Activated CD8-positive, alpha-beta memory T cell treated with anti-CD3 and anti-CD28 coated beads, Interleukin-2, amount 50 U/mL, for 4 hours (primary cell): ENCODE data around the gene TAF4.
"Not testable (repeated sequence)": the region's sequence is repeated elsewhere in the genome, so short reads cannot be mapped to it uniquely, and the experiment has no call there.

ENCODE experiments used
- DNase-seq: peaks from one replicate; pipeline ENCODE4 v3.0.0-alpha.2; 2020

The TAF4 gene

DNA sequence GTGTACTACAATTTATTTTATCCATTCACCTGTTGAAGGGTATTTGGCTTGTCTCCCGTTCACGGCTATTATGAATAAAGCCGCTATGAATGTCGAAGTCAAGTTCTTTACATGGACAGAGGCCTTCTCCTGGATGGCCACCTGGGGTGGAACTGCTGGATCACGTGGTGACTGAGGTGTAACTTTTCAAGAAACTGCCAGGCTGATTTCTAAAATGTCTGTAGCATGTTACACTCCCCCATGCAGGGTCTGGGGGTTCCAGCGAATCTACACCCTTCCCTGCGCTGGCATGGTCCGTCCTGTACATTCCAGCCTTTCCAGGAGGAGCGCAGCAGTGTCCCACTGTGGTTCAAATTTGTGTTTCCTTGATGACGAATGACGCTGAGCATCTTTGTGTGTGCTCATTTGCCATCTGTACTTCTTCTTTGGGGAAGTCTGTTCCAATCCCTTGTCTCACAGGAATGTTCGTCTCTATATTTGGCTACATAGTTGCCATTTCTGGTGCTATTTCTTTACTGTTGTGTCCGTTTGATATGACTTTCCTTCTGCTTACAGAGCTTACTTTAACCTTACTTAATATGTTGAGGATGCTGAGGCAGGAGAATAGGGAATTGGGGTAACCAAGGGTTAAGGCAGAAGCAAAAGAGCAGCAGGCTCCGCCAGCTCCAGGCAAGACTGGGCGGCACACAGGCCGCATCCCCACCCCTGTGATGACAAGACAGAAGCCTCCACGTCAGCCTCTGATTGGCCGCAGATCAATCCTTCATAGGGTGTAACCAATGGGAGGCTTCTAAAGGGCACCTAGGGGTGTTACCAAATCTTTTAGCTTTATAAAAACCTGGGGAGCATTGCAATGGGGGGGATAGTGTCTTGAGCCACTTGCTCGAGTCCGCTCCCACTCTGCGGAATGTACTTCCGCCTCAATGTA is 106.6 kb downstream of the TAF4 start:
- no peak for DNase-seq

DNA sequence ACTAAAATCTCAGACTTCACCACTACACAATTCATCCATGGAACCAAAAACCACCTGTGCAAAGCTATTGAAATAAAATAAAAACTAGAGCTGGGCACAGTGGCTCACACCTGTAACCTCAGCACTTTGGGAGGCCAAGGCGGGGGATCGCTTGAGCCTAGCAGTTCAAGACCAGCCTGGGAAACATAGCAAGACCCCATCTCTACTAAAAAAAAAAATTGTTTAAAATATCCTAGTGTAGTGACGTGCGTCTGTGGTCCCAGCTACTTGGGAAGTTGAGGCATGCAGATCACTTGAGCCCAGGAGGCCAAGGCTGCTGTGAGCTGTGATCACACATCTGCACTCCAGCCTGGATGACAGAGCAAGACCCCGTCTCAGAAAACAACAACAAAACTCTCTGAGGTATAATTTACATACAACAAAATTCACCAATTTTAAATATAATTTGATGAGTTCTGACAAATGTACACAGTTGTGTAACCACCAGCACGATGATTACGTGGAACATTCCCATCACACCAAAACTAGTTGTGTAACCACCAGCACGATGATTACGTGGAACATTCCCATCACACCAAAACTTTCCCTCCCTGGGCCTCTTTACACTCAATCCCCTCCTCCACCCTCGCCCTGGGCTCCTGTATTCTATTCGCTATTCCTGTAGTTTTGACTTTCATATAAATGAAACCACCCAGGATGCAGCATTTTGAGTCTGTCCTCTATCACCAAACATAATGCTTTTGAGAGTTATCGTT is 107.5 kb downstream of the TAF4 start:
- DNase-seq, result no peak

DNA sequence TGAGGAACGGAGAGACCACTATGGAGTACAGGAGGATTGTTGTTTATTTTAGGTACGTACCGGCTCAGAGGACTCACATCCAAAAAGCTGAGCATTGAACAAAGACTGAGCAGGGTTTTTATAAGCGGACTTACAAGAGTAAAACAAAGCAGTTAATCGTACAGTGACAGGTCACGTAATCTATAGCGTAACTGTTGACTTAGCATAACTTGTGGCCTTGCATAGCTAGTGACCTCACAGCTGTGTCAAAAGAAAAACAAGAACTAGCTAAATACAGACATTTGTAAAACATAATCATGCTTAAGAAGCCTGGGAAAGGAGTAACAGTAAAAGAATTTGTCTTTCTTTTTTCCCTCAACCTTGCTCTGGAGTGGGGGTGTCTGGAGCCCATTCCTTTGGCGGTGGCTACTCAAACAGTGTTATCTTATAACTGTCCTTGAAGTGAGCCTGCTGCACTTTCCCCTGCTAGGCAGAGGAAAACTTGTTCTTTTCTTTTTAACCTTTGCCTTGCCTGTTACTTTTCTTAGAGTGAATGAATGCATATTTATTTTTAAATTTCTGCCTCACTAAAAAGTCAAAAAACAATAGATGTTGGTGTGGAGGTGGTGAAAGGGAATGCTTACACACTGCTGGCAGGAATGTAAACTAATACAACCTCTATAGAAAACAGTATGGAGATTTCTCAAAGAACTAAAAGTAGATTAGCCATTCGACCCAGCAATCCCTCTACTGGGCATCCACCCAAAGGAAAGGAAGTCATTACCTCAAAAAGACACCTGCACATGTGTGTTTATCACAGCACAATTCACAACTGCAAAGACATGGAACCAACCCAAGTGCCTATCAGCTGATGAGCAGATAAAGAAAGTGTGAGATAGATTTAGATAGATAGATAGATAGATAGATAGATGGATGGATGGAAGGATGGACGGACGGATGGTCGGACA is 109.0 kb downstream of the TAF4 start:
- no peak for DNase-seq

DNA sequence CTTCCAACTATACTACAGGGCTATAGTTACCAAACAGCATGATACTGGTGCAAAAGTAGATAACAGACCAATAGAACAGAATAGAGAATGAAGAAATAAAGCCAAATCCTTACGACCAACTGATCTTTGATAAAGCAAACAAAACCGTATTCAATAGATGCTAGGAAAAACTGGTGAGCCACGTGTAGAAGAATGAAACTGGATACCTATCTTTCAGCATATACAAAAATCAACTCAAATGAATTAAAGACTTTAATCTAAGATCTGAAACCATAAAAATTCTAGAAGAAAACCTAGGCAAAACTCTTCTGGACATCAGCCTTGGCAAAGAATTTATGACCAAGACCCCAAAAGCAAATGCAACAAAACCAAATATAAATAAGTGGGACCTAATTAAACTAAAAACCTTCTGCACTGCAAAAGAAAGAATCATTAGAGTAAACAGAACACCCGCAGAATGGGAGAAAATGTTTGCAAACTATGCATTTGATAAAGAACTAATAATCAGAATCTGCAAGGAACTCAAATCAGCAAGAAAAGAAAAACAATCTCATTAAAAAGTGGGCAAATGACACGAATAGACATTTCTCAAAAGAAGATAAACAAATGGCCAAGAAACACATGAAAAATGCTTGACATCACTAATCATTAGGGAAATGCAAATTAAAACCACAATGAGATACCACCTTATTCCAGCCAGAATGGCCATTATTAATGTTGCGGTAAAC is 109.8 kb downstream of the TAF4 start:
- no peak for DNase-seq

DNA sequence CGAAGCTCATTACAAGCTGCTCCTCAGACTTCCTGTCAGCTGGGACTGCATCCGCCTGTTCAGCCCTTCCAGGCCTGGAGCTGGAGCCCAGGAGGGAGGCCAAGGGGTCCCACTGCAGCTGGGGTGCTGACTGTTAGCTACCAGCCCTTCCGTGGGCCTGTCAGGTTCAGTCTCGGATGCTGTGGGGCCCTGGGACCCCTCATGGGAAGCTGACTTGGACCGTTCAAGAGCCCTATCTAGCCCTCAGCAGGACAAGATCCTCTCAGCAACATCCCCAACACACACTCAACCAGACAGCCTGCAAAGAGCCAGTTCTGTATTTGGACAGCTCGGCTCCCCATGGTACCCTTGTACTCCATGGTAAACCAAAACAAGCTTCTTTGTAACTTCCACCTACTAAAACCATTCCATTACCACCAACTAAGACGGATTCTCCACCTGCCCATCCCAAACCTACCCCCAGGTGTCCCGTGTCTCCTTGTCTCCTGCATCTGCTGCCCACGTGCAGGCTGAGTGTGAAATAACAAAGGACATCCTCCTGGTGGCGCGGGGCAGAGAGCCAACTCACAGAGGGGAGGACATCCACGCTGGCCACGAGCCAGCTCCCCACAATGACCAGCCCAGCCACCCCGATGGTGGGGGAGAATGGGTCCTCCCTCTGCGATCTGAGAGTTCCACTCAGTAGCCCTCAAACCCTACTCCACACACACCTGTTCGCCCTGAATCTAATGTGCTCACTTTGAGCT is 111.2 kb downstream of the TAF4 start:
- no peak for DNase-seq

DNA sequence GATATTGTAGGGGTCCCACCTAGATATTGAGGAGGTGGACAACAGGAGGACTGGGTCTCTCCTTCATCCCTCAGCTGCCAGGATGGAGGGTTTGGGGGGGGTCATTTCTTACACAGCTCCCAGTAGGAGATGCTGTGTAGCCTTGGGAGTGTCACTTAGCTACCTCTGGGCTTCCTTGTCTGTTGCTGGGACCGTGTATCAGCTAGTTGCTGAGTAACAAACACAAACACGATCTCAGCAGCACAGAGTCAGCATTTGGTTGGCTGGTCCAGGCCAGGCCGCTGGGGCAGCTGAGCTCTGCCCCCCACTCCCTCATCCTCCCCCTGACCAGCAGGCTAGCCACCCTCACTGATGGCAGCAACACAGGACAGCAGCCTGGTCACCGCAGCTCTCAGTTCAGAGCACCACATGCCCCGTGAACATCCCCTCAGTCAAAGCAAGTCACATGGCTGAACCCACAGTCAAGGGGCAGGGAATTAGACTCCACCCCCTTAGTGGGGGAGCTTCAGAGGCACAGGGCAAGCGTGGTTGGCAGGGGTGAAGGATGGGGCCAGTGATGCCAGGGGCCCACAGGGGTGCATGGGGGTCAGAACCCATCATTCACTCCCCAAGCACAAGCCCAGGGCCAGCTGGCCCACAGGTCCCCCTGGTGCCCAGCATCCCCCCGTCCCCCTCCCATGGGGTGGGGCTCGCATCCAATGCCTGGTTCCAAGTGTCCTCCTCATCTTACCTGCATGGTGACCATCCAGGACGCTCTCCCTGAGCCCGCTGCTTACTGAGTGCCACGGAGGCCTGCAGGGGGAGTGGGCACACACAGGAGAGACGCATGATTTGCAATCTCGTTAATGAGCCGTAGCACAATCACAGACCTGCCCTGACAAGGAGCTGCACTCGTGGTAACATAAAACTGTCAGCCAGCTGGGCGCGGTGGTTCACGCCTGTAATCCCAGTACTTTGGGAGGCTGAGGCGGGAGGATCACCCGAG is 112.4 kb downstream of the TAF4 start:
- no peak for DNase-seq

DNA sequence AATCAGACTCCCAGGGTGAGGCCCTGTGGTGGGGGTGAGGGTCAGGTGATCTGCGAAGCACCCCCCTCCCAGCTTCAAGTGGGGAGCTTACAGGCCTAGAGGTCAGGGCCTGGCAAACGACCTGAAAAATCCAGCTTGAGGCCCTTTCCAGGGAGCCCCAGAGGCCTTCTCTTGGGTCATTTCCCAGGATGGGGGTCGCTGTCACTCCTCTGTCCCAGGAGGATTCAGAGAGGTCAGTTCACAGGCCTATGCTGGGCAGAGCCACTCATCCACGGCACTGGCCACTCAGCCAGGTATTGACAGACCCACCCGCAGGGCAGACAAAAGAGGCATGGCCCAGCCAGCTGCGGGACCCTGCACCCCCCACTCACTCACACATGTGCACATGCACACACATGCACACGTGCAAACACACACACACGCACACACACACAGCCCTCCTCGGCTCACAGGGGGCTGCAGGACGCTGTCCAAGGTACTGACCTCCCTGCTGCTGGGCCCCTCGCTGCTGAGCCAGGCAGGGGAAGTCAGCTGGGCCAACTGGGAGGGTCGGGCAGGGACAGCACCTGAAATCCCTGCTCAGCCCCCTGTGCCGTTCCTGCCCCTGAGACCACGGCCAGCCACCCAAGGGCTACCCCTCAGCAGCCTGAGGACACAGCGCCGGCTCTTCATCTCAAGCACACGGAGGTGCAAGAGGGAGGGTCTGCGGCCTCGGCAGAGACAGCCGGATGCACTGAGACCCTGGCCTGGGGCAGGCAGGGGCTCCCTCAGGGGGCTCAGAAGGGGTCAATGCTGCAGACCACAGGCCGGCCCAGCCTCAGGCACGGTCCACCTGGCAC is 113.8 kb downstream of the TAF4 start:
- no peak for DNase-seq

DNA sequence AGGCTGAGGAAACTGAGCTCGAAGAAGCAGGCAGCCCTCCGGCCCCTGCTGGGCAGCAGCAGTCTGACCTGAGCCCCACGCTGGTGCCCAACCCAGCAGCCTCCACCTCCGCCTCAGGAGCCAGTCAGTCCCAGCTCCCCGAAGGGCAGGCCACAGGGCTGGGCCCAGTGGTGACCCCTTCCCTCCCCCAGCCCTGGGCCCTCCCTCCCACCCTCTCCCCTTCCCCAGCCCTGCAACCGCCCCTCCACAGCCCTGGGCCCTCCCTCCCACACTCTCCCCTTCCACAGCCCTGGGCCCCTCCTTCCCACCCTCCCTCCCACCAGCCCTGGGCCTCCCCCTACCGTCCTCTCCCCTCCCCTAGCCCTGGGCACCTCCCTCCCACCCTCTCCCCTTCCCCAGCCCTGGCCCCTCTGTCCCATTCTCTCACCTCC is 115.0 kb downstream of the TAF4 start:
- no peak for DNase-seq

DNA sequence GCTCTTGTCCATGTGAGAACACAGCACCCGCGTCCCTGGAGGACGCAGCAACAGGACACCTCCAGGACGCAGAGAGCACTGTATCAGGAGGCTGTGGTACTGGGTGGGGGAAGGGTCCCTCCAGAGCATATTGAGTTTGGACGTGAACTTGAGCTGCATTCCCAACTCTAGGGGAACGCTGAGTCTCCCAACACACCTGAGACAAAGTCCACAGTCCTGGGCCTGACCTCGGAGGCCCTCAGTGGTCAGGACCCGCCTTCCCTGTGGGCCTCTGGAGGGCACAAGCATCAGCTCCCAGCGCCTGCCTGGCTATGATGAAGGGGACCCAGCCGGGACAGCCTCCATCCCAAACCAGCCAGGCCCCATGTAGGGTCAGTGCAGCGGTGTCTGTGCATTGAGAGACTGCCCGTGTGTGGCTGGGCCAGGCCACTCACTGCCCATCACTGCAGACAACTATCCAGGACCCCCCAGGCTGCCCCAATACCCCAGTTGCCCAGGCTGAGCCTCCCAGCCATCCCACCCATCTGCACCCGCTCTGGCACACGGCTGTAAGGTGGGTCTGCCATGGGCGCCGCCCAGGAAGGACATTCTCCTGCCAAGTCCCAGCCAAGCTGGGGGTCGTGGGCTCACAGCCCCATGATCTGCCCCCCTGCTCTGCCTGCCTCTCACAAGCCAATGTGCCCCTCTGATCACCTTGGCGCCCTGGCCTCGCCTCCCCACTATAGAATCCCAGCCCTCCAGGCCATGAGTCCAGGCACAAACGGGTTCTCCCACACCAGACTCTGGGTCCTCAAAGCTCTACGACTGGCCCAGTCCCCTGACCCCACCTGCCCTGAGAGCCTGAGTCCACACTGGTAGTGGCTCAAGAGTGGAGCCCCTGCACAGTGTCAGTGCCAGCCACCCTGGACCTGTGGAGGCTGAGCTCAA is 115.7 kb downstream of the TAF4 start:
- no peak for DNase-seq

DNA sequence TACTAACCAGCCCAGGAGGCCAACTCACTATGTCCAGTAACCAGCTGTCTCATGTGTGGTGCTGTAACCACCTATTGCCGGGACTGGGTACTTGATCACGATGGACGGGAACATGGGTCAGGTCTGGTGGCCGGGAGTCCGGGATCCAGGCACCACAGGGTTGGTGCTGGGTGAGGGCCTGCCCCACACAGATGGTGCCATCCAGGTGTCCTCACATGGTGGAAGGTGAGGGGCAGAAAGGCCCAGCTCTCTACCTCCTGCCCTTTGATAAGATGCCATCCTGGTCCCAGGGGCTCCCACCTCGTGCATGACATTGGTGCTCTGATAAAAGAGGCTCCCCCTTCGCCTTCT is 116.3 kb downstream of the TAF4 start:
- no peak for DNase-seq

DNA sequence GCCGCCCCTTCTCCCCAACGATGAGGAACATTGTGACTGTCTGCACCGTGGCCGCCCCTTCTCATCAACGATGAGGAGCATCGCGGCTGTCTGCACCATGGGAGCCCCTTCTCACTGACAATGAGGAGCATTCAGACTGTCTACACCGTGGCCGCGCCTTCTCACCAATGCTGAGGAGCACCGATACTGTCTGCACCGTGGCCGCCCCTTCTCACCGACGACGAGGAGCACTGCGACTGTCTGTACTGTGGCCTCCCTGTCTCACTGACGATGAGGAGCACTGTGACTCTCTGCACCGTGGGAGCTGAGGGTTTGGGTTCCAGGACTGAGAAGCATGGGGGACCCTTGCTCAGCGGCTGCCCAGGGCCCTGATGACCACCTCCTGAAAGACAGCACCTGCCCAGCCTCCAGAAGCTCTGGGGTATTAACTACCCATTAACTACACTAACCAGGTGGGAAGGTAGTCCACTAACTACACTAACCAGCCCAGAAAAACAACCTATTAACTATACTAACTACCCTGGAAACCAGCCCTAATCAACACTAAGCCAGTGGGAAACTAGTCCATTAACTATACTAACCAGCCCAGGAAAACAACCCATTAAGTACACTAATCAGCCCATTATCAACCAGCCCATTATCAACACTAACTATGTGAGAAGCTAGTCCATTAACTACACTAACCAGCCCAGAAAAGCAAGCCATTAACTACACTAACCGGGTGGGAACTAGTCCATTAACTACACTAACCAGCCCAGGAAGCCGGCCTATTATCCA is 116.9 kb downstream of the TAF4 start:
- no peak for DNase-seq

DNA sequence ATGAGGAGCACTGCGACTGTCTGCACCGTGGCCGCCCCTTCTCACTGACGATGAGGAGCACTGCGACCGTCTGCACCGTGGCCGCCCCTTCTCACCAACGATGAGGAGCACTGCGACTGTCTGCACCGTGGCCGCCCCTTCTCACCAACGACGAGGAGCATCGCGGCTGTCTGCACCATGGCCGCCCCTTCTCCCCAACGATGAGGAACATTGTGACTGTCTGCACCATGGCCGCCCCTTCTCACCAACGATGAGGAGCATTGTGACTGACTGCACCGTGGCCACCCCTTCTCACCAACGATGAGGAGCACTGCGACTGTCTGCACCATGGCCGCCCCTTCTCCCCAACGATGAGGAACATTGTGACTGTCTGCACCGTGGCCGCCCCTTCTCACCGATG is 117.6 kb downstream of the TAF4 start:
- not testable (repeated sequence) for DNase-seq

DNA sequence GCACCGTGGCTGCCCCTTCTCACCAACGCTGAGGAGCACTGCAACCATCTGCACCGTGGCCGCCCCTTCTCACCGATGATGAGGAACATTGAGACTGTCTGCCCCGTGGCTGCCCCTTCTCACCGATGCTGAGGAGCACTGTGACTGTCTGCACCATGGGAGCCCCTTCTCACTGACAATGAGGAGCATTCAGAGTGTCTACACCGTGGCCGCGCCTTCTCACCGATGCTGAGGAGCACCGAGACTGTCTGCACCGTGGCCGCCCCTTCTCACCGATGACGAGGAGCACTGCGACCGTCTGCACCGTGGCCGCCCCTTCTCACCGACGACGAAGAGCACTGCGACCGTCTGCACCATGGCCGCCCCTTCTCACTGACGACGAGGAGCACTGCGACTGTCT is 120.2 kb downstream of the TAF4 start:
- DNase-seq, result not testable (repeated sequence)

DNA sequence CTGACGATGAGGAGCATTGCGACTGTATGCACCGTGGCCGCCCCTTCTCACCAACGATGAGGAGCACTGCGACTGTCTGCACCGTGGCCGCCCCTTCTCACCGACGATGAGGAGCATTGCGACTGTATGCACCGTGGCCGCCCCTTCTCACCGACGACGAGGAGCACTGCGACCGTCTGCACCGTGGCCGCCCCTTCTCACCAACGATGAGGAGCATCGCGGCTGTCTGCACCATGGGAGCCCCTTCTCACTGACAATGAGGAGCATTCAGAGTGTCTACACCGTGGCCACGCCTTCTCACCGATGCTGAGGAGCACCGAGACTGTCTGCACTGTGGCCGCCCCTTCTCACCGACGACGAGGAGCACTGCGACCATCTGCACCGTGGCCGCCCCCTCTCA is 120.7 kb downstream of the TAF4 start:
- DNase-seq, result not testable (repeated sequence)

DNA sequence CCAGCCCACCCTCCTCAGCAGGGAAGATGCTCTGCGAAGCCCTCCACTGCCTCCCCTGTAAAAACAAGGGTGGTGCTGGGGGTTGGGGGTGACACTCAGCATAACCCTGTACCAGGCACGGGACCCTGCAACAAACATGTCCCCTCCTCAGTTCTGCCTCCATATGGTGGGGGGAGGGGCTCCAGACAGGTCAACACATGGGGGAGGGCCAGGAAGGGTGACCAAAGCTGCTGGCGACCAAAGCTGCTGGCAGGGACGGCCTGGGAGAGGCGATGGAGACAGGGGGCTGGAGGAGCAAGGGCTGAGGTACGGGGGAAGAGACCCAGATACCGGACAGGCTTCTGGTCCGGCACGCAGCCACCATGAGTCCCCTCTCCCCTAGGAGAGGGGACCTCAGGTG is 123.2 kb downstream of the TAF4 start:
- no peak for DNase-seq

DNA sequence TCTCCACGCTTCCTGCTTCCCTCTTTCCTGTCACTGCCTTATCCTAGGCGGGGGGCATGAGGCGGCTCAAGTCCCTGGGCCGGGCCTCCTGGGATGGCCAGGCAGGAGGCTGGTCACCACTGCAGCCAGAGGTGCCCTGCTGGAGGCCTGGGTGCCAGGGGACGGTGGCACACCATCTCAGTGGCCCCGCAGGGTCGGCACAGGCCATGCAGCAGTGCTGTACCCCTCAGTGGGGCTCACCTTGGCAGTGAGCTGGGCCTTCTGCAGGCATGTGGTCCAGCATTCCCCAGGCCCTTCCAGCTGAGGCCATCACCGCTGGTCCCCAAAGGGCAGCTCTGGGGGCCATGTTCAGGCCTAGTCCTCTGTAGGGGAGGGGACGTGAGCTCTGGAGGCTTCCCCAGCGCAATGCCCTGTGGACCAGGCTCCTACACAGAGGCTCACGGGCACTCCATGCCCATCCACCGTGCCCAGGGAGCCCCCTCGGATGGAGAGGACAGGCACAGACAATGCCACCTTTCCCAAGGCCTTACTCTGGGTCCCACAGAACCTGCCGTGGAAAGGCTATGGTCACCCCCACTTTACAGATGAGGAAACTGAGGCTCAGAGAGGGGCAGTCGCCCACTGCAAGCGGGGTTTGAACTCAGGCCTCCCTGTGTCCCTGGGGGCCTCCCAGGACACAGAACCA is 123.8 kb downstream of the TAF4 start:
- no peak for DNase-seq
